ENCODE data around the gene FOS.

FOS gene

DNA sequence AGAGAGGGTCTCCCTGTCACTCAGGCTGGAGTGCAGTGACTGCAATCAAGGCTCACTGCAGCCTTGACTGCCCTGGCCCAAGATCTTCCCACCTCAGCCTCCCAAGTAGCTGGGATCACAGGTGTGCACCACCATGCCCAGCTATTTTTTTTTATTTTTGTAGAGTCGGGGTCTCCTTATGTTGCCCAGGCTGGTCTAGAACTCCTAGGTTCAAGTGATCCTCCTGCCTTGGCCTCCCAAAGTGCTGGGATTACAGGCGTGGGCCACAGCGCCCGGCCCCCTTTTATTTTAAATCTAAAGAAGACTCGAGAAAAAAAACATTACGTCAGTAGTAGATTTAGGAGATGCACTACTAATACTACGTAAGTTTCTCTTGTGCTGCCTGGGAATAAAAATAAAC, 14.3 kb downstream of the FOS start:
- Histone ChIP-seq H3K18ac (ENCODE audit: low read depth in 1 of 2, low read length in 2 of 2) (peak overlapping the region in 1 of 2 experiments; percentile 95), H3K4me2 (ENCODE audit: low read length, poor library complexity, severe bottlenecking) (no peak overlapping the region), H3K9me3 (ENCODE audit: control insufficient read depth, low read length) (no peaks in the 10 kb centered on the region), H3K27ac (ENCODE audit: low read length, poor library complexity, severe bottlenecking) (no peak overlapping the region), H4K91ac (ENCODE audit: low read length) (no peak overlapping the region), H3K36me3 (ENCODE audit: control insufficient read depth in 1 of 2, insufficient read depth in 2 of 2, low read depth in 1 of 2, low read length in 2 of 2) (no peaks in the 10 kb centered on the region), H3K4ac (ENCODE audit: low read depth in 1 of 2, low read length in 2 of 2) (no peak overlapping the region), H2BK12ac (ENCODE audit: low read length in 2 of 2) (no peak overlapping the region), H2BK15ac (ENCODE audit: low read depth, poor library complexity, severe bottlenecking) (no peak overlapping the region), H2AK5ac (ENCODE audit: low read length, severe bottlenecking) (no peak overlapping the region), H2BK120ac (ENCODE audit: low read depth, low read length) (no peak overlapping the region), H3K79me1 (replicated peaks; ENCODE audit: low read length, poor library complexity, severe bottlenecking) (no peaks in the 10 kb centered on the region), H3K4me1 (ENCODE audit: control insufficient read depth, insufficient read depth, low read depth, low read length) (peaks cover 11% of the 10 kb centered on the region), H3K14ac (ENCODE audit: low read length in 2 of 2) (no peak overlapping the region), H4K8ac (ENCODE audit: low read length) (no peak overlapping the region), H2BK5ac (ENCODE audit: low read depth, low read length, poor library complexity, severe bottlenecking) (no peak overlapping the region), H2AFZ (ENCODE audit: low read depth, low read length) (no peak overlapping the region), H3K4me3 (ENCODE audit: insufficient read depth in 1 of 2, low read depth in 1 of 2, low read length in 2 of 2) (no peak overlapping the region), H3K27me3 (ENCODE audit: control insufficient read depth in 1 of 2, insufficient read depth in 1 of 2, low read length in 2 of 2) (peaks cover 0 to 19% of the 10 kb centered on the region in 2 experiments), H3K23ac (ENCODE audit: low read length in 2 of 2) (no peak overlapping the region), H3K9ac (ENCODE audit: low read length) (peak overlapping the region; percentile 96)
- DNase-seq, result no peak
- WGBS, result 94% methylated on average over 7 of the region's 7 CpGs

DNA sequence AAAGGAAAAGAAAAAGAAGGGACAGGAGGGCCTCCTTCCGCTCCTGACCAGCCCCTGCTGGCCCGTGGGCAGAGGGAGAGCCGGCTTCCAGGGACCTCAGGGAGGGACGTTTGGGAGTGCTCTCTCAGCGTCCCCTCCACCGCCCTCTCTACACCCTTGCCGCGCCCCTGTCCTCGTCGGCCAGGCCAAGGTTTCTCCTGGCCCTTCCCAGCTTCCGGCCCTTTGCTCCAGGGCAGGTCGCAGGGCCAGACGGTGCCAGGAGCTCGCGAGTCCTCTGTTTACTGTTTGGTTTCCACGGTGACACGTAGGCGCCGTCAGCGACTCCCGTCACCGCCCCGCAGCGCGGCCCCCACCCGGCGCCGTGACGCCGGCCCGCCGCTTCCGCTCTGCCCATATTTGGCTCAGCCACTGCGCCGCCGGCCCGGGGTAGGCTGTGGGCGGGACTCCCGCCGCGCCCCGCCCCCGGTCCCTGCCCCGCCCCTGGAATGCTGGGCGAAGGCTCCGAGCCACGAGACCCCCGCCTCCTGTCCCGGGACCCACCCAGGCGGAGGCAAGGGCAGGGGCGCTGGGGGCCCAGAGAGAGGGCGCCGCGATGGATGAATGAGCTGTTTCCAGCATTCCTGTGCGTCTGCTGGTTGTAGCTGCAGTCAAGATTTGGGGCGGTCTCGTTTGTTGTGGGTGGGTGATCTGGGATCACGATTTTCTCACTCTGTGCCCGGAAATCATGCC, 15.5 kb downstream of the FOS start:
- Histone ChIP-seq H3K9me3 (ENCODE audit: control insufficient read depth, low read length) (no peaks in the 10 kb centered on the region), H3K27ac (ENCODE audit: low read length, poor library complexity, severe bottlenecking) (peak overlapping the region; percentile 75), H3K14ac (ENCODE audit: low read length in 2 of 2) (no peak overlapping the region), H2AFZ (ENCODE audit: low read depth, low read length) (peak overlapping the region; percentile 20), H3K23ac (ENCODE audit: low read length in 2 of 2) (no peak overlapping the region), H2BK120ac (ENCODE audit: low read depth, low read length) (peak overlapping the region; percentile 80), H3K4ac (ENCODE audit: low read depth in 1 of 2, low read length in 2 of 2) (peak overlapping the region; percentile 77 to 90), H3K27me3 (ENCODE audit: control insufficient read depth in 1 of 2, insufficient read depth in 1 of 2, low read length in 2 of 2) (peaks cover 0 to 13% of the 10 kb centered on the region in 2 experiments), H3K9ac (ENCODE audit: low read length) (peak overlapping the region; percentile 100), H2BK15ac (ENCODE audit: low read depth, poor library complexity, severe bottlenecking) (peak overlapping the region; percentile 93), H3K36me3 (ENCODE audit: control insufficient read depth in 1 of 2, insufficient read depth in 2 of 2, low read depth in 1 of 2, low read length in 2 of 2) (no peaks in the 10 kb centered on the region), H3K79me1 (replicated peaks; ENCODE audit: low read length, poor library complexity, severe bottlenecking) (no peaks in the 10 kb centered on the region), H3K4me2 (ENCODE audit: low read length, poor library complexity, severe bottlenecking) (peak overlapping the region; percentile 98), H4K8ac (ENCODE audit: low read length) (peak overlapping the region; percentile 92), H2AK5ac (ENCODE audit: low read length, severe bottlenecking) (no peak overlapping the region), H2BK12ac (ENCODE audit: low read length in 2 of 2) (peak overlapping the region; percentile 12 to 65), H4K91ac (ENCODE audit: low read length) (peak overlapping the region; percentile 91), H2BK5ac (ENCODE audit: low read depth, low read length, poor library complexity, severe bottlenecking) (peak overlapping the region; percentile 4), H3K4me3 (ENCODE audit: insufficient read depth in 1 of 2, low read depth in 1 of 2, low read length in 2 of 2) (peak overlapping the region; percentile 81 to 90), H3K18ac (ENCODE audit: low read depth in 1 of 2, low read length in 2 of 2) (peak overlapping the region; percentile 95), H3K4me1 (ENCODE audit: control insufficient read depth, insufficient read depth, low read depth, low read length) (peaks cover 11% of the 10 kb centered on the region)
- under 1% methylated on average over 49 of the region's 59 CpGs for WGBS
- DNase-seq, result peak; percentile 98

DNA sequence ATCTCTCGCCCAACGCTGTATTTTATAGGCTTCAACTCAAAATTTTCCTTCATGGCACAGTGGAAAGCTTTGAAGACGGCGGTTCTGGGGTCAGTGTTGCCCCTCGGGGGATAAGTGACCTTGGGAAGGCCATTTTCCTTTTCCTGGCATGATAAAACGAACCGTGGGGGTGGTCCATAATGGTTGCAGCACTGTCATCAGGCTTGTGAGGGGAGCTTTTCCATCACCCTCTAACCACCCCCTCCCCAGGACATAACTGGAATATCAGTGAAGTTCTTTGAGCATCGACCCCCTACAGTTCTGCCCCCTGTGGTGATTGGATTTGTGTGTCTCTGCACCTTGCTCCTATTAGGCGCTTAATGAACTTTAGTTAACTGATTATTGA, 16.0 kb downstream of the FOS start:
- H3K79me1 ChIP-seq (replicated peaks; ENCODE audit: low read length, poor library complexity, severe bottlenecking), result no peaks in the 10 kb centered on the region
- no peaks in the 10 kb centered on the region for H3K36me3 ChIP-seq (ENCODE audit: control insufficient read depth in 1 of 2, insufficient read depth in 2 of 2, low read depth in 1 of 2, low read length in 2 of 2)
- peak overlapping the region; percentile 86 to 95 for H3K18ac ChIP-seq (ENCODE audit: low read depth in 1 of 2, low read length in 2 of 2)
- peak overlapping the region in 1 of 2 experiments; percentile 27 for H3K23ac ChIP-seq (ENCODE audit: low read length in 2 of 2)
- no peaks in the 10 kb centered on the region for H3K9me3 ChIP-seq (ENCODE audit: control insufficient read depth, low read length)
- DNase-seq, result no peak
- peak overlapping the region; percentile 98 for H3K4me2 ChIP-seq (ENCODE audit: low read length, poor library complexity, severe bottlenecking)
- peak overlapping the region; percentile 55 to 77 for H3K4ac ChIP-seq (ENCODE audit: low read depth in 1 of 2, low read length in 2 of 2)
- H3K14ac ChIP-seq (ENCODE audit: low read length in 2 of 2), result peak overlapping the region in 1 of 2 experiments; percentile 44
- peak overlapping the region; percentile 62 for H3K27ac ChIP-seq (ENCODE audit: low read length, poor library complexity, severe bottlenecking)
- peak overlapping the region; percentile 58 for H2BK5ac ChIP-seq (ENCODE audit: low read depth, low read length, poor library complexity, severe bottlenecking)
- peak overlapping the region; percentile 81 to 90 for H3K4me3 ChIP-seq (ENCODE audit: insufficient read depth in 1 of 2, low read depth in 1 of 2, low read length in 2 of 2)
- H4K91ac ChIP-seq (ENCODE audit: low read length), result peak overlapping the region; percentile 71
- peak overlapping the region; percentile 12 to 49 for H2BK12ac ChIP-seq (ENCODE audit: low read length in 2 of 2)
- H4K8ac ChIP-seq (ENCODE audit: low read length), result peak overlapping the region; percentile 92
- peak overlapping the region; percentile 100 for H3K9ac ChIP-seq (ENCODE audit: low read length)
- H2AK5ac ChIP-seq (ENCODE audit: low read length, severe bottlenecking), result peak overlapping the region; percentile 10
- peak overlapping the region; percentile 20 for H2AFZ ChIP-seq (ENCODE audit: low read depth, low read length)
- no CpG with 5 or more reads among the region's 9 CpGs for WGBS
- H3K4me1 ChIP-seq (ENCODE audit: control insufficient read depth, insufficient read depth, low read depth, low read length), result peaks cover 11% of the 10 kb centered on the region
- peaks cover 0 to 10% of the 10 kb centered on the region in 2 experiments for H3K27me3 ChIP-seq (ENCODE audit: control insufficient read depth in 1 of 2, insufficient read depth in 1 of 2, low read length in 2 of 2)
- H2BK120ac ChIP-seq (ENCODE audit: low read depth, low read length), result peak overlapping the region; percentile 80
- peak overlapping the region; percentile 62 for H2BK15ac ChIP-seq (ENCODE audit: low read depth, poor library complexity, severe bottlenecking)

DNA sequence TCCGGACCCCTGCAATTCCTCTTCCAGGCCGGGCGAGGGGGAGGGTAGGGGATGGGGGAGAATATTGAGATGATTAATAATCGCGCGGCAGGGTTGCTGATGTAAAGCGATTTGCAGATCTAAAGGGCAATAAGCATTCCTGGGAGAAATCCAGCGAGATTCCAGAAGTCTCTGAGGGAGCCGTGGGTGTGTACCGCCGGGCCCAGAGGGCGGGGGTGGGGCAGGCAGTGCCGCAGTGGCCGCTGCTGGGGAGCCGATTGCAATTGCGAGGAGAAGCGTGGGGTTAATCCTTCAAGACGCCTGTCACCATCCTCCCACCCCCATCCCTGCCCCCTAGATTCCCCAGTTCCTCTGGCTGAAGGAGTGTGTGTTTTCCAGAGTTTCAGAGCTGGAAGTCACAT, 16.4 kb downstream of the FOS start:
- Histone ChIP-seq H2AK5ac (ENCODE audit: low read length, severe bottlenecking) (no peak overlapping the region), H4K91ac (ENCODE audit: low read length) (peak overlapping the region; percentile 59), H3K14ac (ENCODE audit: low read length in 2 of 2) (no peak overlapping the region), H3K27me3 (ENCODE audit: control insufficient read depth in 1 of 2, insufficient read depth in 1 of 2, low read length in 2 of 2) (peaks cover 0 to 6% of the 10 kb centered on the region in 2 experiments), H3K4me3 (ENCODE audit: insufficient read depth in 1 of 2, low read depth in 1 of 2, low read length in 2 of 2) (peak overlapping the region; percentile 36 to 90), H3K23ac (ENCODE audit: low read length in 2 of 2) (no peak overlapping the region), H3K79me1 (replicated peaks; ENCODE audit: low read length, poor library complexity, severe bottlenecking) (no peaks in the 10 kb centered on the region), H4K8ac (ENCODE audit: low read length) (peak overlapping the region; percentile 89), H3K9ac (ENCODE audit: low read length) (peak overlapping the region; percentile 100), H2BK5ac (ENCODE audit: low read depth, low read length, poor library complexity, severe bottlenecking) (no peak overlapping the region), H3K27ac (ENCODE audit: low read length, poor library complexity, severe bottlenecking) (peak overlapping the region; percentile 78), H2BK120ac (ENCODE audit: low read depth, low read length) (no peak overlapping the region), H3K4me1 (ENCODE audit: control insufficient read depth, insufficient read depth, low read depth, low read length) (peaks cover 11% of the 10 kb centered on the region), H3K18ac (ENCODE audit: low read depth in 1 of 2, low read length in 2 of 2) (peak overlapping the region; percentile 37 to 86), H2AFZ (ENCODE audit: low read depth, low read length) (no peak overlapping the region), H3K36me3 (ENCODE audit: control insufficient read depth in 1 of 2, insufficient read depth in 2 of 2, low read depth in 1 of 2, low read length in 2 of 2) (no peaks in the 10 kb centered on the region), H3K9me3 (ENCODE audit: control insufficient read depth, low read length) (no peaks in the 10 kb centered on the region), H3K4me2 (ENCODE audit: low read length, poor library complexity, severe bottlenecking) (peak overlapping the region; percentile 98), H3K4ac (ENCODE audit: low read depth in 1 of 2, low read length in 2 of 2) (no peak overlapping the region), H2BK15ac (ENCODE audit: low read depth, poor library complexity, severe bottlenecking) (no peak overlapping the region), H2BK12ac (ENCODE audit: low read length in 2 of 2) (no peak overlapping the region)
- WGBS, result under 1% methylated on average over 11 of the region's 18 CpGs
- peak; percentile 87 for DNase-seq

Measured in mesenchymal stem cell (in vitro differentiated cells and primary cell).